Astrocyte (in vitro differentiated cells and primary cell): ENCODE measurements around the gene PACC1. TPM values are rescaled to one million over a fixed set of nuclear protein-coding genes. Genes with fewer than 3 reads are reported as not detected.

ENCODE experiments used
- DNase-seq: peaks from one replicate; pipeline ENCODE4 v3.0.0-alpha.2; 2010; ENCODE audit warnings: low read depth
- FAIRE-seq: peaks from 2 replicates; lab custom pipeline; 2011; peaks lifted over from hg19 to GRCh38; lab: Jason Lieb, UNC
- H2AFZ ChIP-seq: 2 replicates; pipeline ENCODE4 v1.6.0; 2012; ENCODE audit warnings: low read depth, low read length, inconsistent platforms
- H3K27ac ChIP-seq: 2 replicates; pipeline ENCODE4 v1.5.1; 2011; ENCODE audit warnings: low read depth, low read length, inconsistent platforms
- H3K27me3 ChIP-seq: 2 replicates; pipeline ENCODE4 v1.6.0; 2011; ENCODE audit warnings: low read length, inconsistent platforms; ENCODE audit not compliant: insufficient read depth
- H3K36me3 ChIP-seq: 2 replicates; pipeline ENCODE4 v1.5.1; 2011; ENCODE audit warnings: low read length, inconsistent platforms; ENCODE audit not compliant: insufficient read depth
- H3K4me1 ChIP-seq: 2 replicates; pipeline ENCODE4 v1.5.1; 2011; ENCODE audit warnings: low read length, inconsistent platforms; ENCODE audit not compliant: insufficient read depth
- H3K4me2 ChIP-seq: 2 replicates; pipeline ENCODE4 v1.6.0; 2012; ENCODE audit warnings: low read length, inconsistent platforms
- H3K4me3 ChIP-seq: 2 replicates; pipeline ENCODE4 v1.5.1; 2011; ENCODE audit warnings: low read depth, mild to moderate bottlenecking, low read length, inconsistent platforms; ENCODE audit not compliant: insufficient read depth
- H3K79me2 ChIP-seq: 2 replicates; pipeline ENCODE4 v1.6.0; 2012; ENCODE audit warnings: mild to moderate bottlenecking, low read length, inconsistent platforms; ENCODE audit not compliant: insufficient read depth
- H3K9ac ChIP-seq: 2 replicates; pipeline ENCODE4 v1.6.0; 2012; ENCODE audit warnings: mild to moderate bottlenecking, low read length, inconsistent platforms
- H3K9me3 ChIP-seq: 2 replicates; pipeline ENCODE4 v1.5.1; 2012; ENCODE audit warnings: low read depth, mild to moderate bottlenecking, low read length, inconsistent platforms; ENCODE audit not compliant: insufficient read depth
- H4K20me1 ChIP-seq: 2 replicates; pipeline ENCODE4 v1.6.0; 2012; ENCODE audit warnings: low read length, inconsistent platforms; ENCODE audit not compliant: insufficient read depth
- H3K27ac Mint-ChIP-seq: one replicate; pipeline ENCODE4 v1.8.0; 2021; ENCODE audit warnings: mild to moderate bottlenecking, mixed read lengths; ENCODE audit not compliant: unreplicated experiment
- H3K27me3 Mint-ChIP-seq: one replicate; pipeline ENCODE4 v1.8.0; 2021; ENCODE audit warnings: low read depth, mixed read lengths; ENCODE audit not compliant: unreplicated experiment
- H3K36me3 Mint-ChIP-seq: one replicate; pipeline ENCODE4 v1.8.0; 2021; ENCODE audit warnings: low read depth, mixed read lengths; ENCODE audit not compliant: unreplicated experiment
- H3K4me1 Mint-ChIP-seq: one replicate; pipeline ENCODE4 v1.8.0; 2021; ENCODE audit warnings: low read depth, mixed read lengths; ENCODE audit not compliant: unreplicated experiment
- H3K4me3 Mint-ChIP-seq: one replicate; pipeline ENCODE4 v1.8.0; 2021; ENCODE audit warnings: mild to moderate bottlenecking, moderate library complexity, mixed read lengths; ENCODE audit not compliant: unreplicated experiment
- H3K9me3 Mint-ChIP-seq: one replicate; pipeline ENCODE4 v1.8.0; 2021; ENCODE audit warnings: mild to moderate bottlenecking, mixed read lengths; ENCODE audit not compliant: unreplicated experiment
- EZH2 ChIP-seq: IDR thresholded peaks from 2 replicates; pipeline ENCODE4 v1.6.1; 2012; ENCODE audit warnings: mild to moderate bottlenecking, low read length, inconsistent platforms; ENCODE audit not compliant: insufficient read depth
- total RNA-seq: library from RNA; stranded (reverse); gene quantifications from 2 replicates; pipeline ENCODE4 v1.2.1, GENCODE V29; 2021
- TF ChIP-seq, protein P1 (sequence below): IDR thresholded peaks from 2 replicates; pipeline ENCODE4 v1.5.1; 2011; ENCODE audit warnings: low read depth, mild to moderate bottlenecking, inconsistent platforms, low read length, moderate library complexity; ENCODE audit not compliant: insufficient read depth

Gene PACC1
- total RNA-seq, 1 donor from 2014 or later = 18.8 TPM

DNA sequence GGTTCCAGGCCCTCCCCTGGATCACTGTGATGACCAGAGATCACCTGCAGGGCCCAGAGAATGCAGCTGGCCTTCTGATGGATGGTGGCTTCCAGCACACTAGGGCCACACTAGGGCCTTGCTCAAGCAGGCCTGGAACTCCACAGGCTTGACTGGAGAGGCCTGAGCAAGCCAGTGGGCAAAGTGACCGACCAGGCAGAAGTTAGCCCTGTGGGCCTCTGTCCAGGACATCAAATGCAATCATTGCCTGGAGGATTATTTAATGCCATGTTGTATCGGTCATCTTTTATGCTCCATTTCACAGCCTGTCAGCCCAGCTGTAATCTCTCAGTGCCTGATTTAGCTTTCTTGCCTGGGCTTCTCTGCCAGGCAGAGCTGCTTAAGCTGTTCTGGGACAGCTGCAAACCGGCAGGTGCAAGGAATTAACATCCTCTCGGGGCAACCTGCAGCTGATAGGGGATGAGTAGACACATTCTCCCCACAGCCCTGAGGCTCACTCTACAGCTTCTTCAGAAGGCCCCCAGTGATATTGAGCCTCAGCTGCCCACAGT, 35.7 kb upstream of the PACC1 start:
- no peaks in the 10 kb centered on the region for H3K9me3 ChIP-seq
- Mint-ChIP-seq H3K27ac (no peak overlapping the region), H3K4me1 (peaks cover 3% of the 10 kb centered on the region), H3K9me3 (no peaks in the 10 kb centered on the region), H3K27me3 (peaks cover 16% of the 10 kb centered on the region), H3K36me3 (peaks cover 5% of the 10 kb centered on the region), H3K4me3 (no peak overlapping the region)
- H4K20me1 ChIP-seq = no peaks in the 10 kb centered on the region
- no peaks in the 10 kb centered on the region for H3K79me2 ChIP-seq
- no peak overlapping the region for H2AFZ ChIP-seq
- H3K4me2 ChIP-seq = no peak overlapping the region
- no peaks in the 10 kb centered on the region for H3K36me3 ChIP-seq
- no peak overlapping the region for H3K9ac ChIP-seq
- H3K4me3 ChIP-seq = no peak overlapping the region
- FAIRE-seq = no peak
- H3K27ac ChIP-seq = no peak overlapping the region
- no peak for TF ChIP-seq EZH2
- TF ChIP-seq, protein P1, sequence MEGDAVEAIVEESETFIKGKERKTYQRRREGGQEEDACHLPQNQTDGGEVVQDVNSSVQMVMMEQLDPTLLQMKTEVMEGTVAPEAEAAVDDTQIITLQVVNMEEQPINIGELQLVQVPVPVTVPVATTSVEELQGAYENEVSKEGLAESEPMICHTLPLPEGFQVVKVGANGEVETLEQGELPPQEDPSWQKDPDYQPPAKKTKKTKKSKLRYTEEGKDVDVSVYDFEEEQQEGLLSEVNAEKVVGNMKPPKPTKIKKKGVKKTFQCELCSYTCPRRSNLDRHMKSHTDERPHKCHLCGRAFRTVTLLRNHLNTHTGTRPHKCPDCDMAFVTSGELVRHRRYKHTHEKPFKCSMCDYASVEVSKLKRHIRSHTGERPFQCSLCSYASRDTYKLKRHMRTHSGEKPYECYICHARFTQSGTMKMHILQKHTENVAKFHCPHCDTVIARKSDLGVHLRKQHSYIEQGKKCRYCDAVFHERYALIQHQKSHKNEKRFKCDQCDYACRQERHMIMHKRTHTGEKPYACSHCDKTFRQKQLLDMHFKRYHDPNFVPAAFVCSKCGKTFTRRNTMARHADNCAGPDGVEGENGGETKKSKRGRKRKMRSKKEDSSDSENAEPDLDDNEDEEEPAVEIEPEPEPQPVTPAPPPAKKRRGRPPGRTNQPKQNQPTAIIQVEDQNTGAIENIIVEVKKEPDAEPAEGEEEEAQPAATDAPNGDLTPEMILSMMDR = no peak
- no peaks in the 10 kb centered on the region for H3K27me3 ChIP-seq
- H3K4me1 ChIP-seq = peaks cover 6% of the 10 kb centered on the region
- DNase-seq = no peak

DNA sequence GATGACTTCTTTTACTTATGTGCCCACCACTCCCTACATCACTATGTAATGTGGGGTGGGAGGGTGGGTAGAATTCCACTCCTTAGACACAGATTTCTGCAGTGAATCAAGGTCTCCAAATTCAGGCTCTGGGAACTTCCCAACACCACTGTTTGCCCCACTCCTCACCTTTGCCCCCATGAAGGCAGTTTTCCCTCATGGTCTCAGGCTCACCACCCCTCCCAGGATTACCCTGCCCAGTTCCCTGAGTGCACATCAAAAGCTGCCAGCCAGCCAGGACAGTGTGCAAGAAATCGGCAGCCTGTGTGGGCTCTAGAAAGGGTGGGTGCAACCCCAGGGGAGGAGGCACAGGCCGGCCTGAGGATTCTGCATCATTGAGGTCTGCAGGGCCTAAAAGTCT, 32.8 kb upstream of the PACC1 start:
- DNase-seq (no peak), FAIRE-seq (no peak)
- TF ChIP-seq EZH2 = no peak
- TF ChIP-seq, protein P1 = no peak
- no peaks in the 10 kb centered on the region for H3K9me3 ChIP-seq
- H4K20me1 ChIP-seq = no peaks in the 10 kb centered on the region
- peaks cover under 1% of the 10 kb centered on the region for H3K4me1 ChIP-seq
- H3K79me2 ChIP-seq = no peaks in the 10 kb centered on the region
- H3K27me3 ChIP-seq = no peaks in the 10 kb centered on the region
- H3K4me3 Mint-ChIP-seq = no peak overlapping the region
- H2AFZ ChIP-seq = no peak overlapping the region
- no peak overlapping the region for H3K4me2 ChIP-seq
- H3K27ac Mint-ChIP-seq = no peak overlapping the region
- no peak overlapping the region for H3K27ac ChIP-seq
- no peak overlapping the region for H3K9ac ChIP-seq
- no peak overlapping the region for H3K4me3 ChIP-seq
- H3K36me3 Mint-ChIP-seq = peaks cover 11% of the 10 kb centered on the region
- peaks cover 1% of the 10 kb centered on the region for H3K4me1 Mint-ChIP-seq
- H3K27me3 Mint-ChIP-seq = peaks cover 9% of the 10 kb centered on the region
- peaks cover 3% of the 10 kb centered on the region for H3K36me3 ChIP-seq
- H3K9me3 Mint-ChIP-seq = no peaks in the 10 kb centered on the region

DNA sequence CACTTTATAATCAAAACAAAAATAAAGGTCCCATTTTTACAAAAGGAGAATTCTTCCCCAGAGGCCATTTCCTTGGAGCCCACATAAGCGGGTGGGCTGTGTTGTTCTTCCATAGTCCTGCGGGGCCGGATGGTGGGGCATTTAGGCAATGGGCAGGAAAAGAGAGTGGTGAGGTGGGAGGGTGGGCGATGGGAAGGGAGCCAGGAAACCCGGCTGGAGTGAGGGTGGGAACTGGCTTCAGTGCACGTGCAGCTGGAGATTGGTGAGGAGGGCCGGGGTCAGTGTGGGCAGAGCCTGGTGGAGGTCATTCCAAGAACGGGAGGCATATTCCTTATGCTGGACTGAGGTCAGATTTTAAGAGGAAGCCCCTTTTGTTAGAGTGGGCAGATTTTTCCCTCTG, 31.6 kb upstream of the PACC1 start:
- H3K9me3 Mint-ChIP-seq = no peaks in the 10 kb centered on the region
- H3K36me3 Mint-ChIP-seq = peaks cover 8% of the 10 kb centered on the region
- no peak overlapping the region for H3K4me3 ChIP-seq
- H3K9ac ChIP-seq = no peak overlapping the region
- H3K4me1 ChIP-seq = no peaks in the 10 kb centered on the region
- no peak for FAIRE-seq
- no peak overlapping the region for H3K4me2 ChIP-seq
- no peak overlapping the region for H3K27ac Mint-ChIP-seq
- H2AFZ ChIP-seq = no peak overlapping the region
- H3K79me2 ChIP-seq = no peaks in the 10 kb centered on the region
- no peaks in the 10 kb centered on the region for H4K20me1 ChIP-seq
- H3K27me3 Mint-ChIP-seq = no peaks in the 10 kb centered on the region
- no peaks in the 10 kb centered on the region for H3K27me3 ChIP-seq
- no peaks in the 10 kb centered on the region for H3K9me3 ChIP-seq
- H3K36me3 ChIP-seq = peaks cover 3% of the 10 kb centered on the region
- no peak for DNase-seq
- no peak overlapping the region for H3K4me3 Mint-ChIP-seq
- TF ChIP-seq EZH2 = no peak
- TF ChIP-seq, protein P1 = no peak
- H3K27ac ChIP-seq = no peak overlapping the region
- H3K4me1 Mint-ChIP-seq = no peaks in the 10 kb centered on the region
